K562 (cell line): ENCODE results near the gene POU2AF1.

Source experiments
- HMGXB4 ChIP-seq: sonication (generic); formaldehyde crosslinking; IDR thresholded peaks from 2 replicates; pipeline ENCODE4 v1.8.1; 2023; ENCODE audit warnings: mild to moderate bottlenecking, missing genetic modification reagents
- IFI16 ChIP-seq: fragments of 250-450 bp; sonication (Bioruptor Pico); IDR thresholded peaks from 2 replicates; pipeline ENCODE4 v2.1.2; 2022; ENCODE audit warnings: mild to moderate bottlenecking, inconsistent platforms
- NR1H2 ChIP-seq: sonication (generic); formaldehyde crosslinking; IDR thresholded peaks from 2 replicates; pipeline ENCODE4 v1.4.0; 2020; ENCODE audit warnings: mild to moderate bottlenecking, missing genetic modification reagents
- RCOR1 ChIP-seq, 2 experiments: IDR thresholded peaks; 2 replicates each; pipeline ENCODE4 v1.6.1; 2012; ENCODE audit warnings: low read depth in 2 of 2, low read length in 2 of 2, borderline replicate concordance in 1 of 2, improper control_type of control experiment in 1 of 2
- SRF ChIP-seq, 2 experiments: fragments of 250-450, 450-650 bp in 1 of 2; sonication (Bioruptor Pico) in 1 of 2; sonication (generic) in 1 of 2; formaldehyde crosslinking; IDR thresholded peaks; 2 replicates each; pipeline versions ENCODE4 v1.5.0 to v1.5.1; 2020 to 2022; ENCODE audit warnings: mild to moderate bottlenecking in 1 of 2, missing genetic modification reagents in 1 of 2

- TF ChIP-seq SRF (CRISPR knock-in tag; IDR thresholded peaks at IDR 0.05) (no peak), NR1H2 (CRISPR knock-in tag) (no peak), IFI16 (CRISPR knock-in tag) (no peak), HMGXB4 (no peak), RCOR1 (IDR thresholded peaks at IDR 0.05; ENCODE audit: borderline replicate concordance in 1 of 2, low read depth in 2 of 2, low read length in 2 of 2) (no peak)
These were observed 39.2 kb downstream of the POU2AF1 start for GRCh38 chr11:111339758-111340388.
